ENCODE results near the gene LAMP1.
"Not testable (repeated sequence)": the region's sequence is repeated elsewhere in the genome, so short reads cannot be mapped to it uniquely, and the experiment has no call there.

The LAMP1 gene

GRCh38 chr13:113304121-113304520, 7.1 kb downstream of the LAMP1 start:
- H3K27me3 ChIP-seq (ENCODE audit: control insufficient read depth, insufficient read depth, low read length) = no peaks in the 10 kb centered on the region
- no peak overlapping the region for H3K9ac ChIP-seq (ENCODE audit: low read length)
- peaks cover 3% of the 10 kb centered on the region for H3K36me3 ChIP-seq (ENCODE audit: control insufficient read depth, insufficient read depth, low read length)
- no peaks in the 10 kb centered on the region for H3K4me1 ChIP-seq (ENCODE audit: control insufficient read depth, insufficient read depth, low read length)
- no peak overlapping the region for H3K4me3 ChIP-seq (ENCODE audit: low read length)
- no peak overlapping the region for H3K27ac ChIP-seq (ENCODE audit: low read depth, low read length)

- Histone ChIP-seq H3K4me1 (ENCODE audit: control insufficient read depth, insufficient read depth, low read length) (no peaks in the 10 kb centered on the region), H3K27ac (ENCODE audit: low read depth, low read length) (no peak overlapping the region), H3K36me3 (ENCODE audit: control insufficient read depth, insufficient read depth, low read length) (peaks cover 6% of the 10 kb centered on the region), H3K27me3 (ENCODE audit: control insufficient read depth, insufficient read depth, low read length) (no peaks in the 10 kb centered on the region), H3K4me3 (ENCODE audit: low read length) (no peak overlapping the region), H3K9ac (ENCODE audit: low read length) (no peak overlapping the region)
Observed at GRCh38 chr13:113305208-113305607, 8.2 kb downstream of the LAMP1 start.

DNA sequence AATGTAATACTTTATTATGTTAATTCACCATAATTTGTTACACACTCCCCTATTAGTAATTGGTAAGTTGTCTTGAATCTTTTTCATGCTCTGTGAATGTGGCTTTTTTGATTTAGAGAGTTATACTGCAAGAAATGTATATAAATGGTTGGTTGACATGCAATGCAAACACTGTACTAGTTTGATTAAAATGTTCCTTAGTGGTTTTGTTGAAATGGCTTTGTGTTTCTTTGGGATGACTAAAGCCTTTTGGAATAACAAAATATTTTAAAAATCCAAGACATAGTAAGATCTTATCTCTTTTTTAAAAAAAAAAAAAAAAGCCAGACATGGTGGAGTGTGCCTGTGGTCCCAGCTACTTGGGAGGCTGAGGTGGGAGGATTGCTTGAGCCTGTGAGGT, 10.5 kb downstream of the LAMP1 start:
- H3K4me3 ChIP-seq (ENCODE audit: low read length) = no peak overlapping the region
- H3K27me3 ChIP-seq (ENCODE audit: control insufficient read depth, insufficient read depth, low read length) = no peaks in the 10 kb centered on the region
- peaks cover 14% of the 10 kb centered on the region for H3K36me3 ChIP-seq (ENCODE audit: control insufficient read depth, insufficient read depth, low read length)
- no peaks in the 10 kb centered on the region for H3K4me1 ChIP-seq (ENCODE audit: control insufficient read depth, insufficient read depth, low read length)
- H3K27ac ChIP-seq (ENCODE audit: low read depth, low read length) = no peak overlapping the region
- no peak overlapping the region for H3K9ac ChIP-seq (ENCODE audit: low read length)

- Histone ChIP-seq H3K27me3 (ENCODE audit: control insufficient read depth, insufficient read depth, low read length) (no peaks in the 10 kb centered on the region), H3K27ac (ENCODE audit: low read depth, low read length) (no peak overlapping the region), H3K36me3 (ENCODE audit: control insufficient read depth, insufficient read depth, low read length) (peaks cover 14% of the 10 kb centered on the region)
Observed at GRCh38 chr13:113309473-113309872, 12.4 kb downstream of the LAMP1 start.

DNA sequence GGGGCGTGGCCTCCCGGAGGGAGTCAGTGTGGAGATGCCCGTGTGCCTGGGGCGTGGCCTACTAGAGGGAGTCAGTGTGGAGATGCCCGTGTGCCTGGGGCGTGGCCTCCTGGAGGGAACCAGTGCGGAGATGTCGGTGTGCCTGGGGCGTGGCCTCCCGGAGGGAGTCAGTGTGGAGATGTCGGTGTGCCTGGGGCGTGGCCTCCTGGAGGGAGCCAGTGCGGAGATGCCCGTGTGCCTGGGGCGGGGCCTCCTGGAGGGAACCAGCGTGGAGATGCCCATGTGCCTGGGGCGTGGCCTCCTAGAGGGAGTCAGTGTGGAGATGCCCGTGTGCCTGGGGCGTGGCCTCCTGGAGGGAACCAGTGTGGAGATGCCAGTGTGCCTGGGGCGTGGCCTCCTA, 17.1 kb downstream of the LAMP1 start:
- not testable (repeated sequence) for H3K4me1 ChIP-seq (ENCODE audit: control insufficient read depth, insufficient read depth, low read length); H3K27ac ChIP-seq (ENCODE audit: low read depth, low read length); H3K9ac ChIP-seq (ENCODE audit: low read length); H3K27me3 ChIP-seq (ENCODE audit: control insufficient read depth, insufficient read depth, low read length); H3K4me3 ChIP-seq (ENCODE audit: low read length)
- H3K36me3 ChIP-seq (ENCODE audit: control insufficient read depth, insufficient read depth, low read length) = peaks cover 20% of the 10 kb centered on the region

More at GRCh38 chr13:113309473-113309872, 12.4 kb downstream of the LAMP1 start:
- Histone ChIP-seq H3K4me1 (ENCODE audit: control insufficient read depth, insufficient read depth, low read length) (no peaks in the 10 kb centered on the region), H3K4me3 (ENCODE audit: low read length) (no peak overlapping the region), H3K9ac (ENCODE audit: low read length) (no peak overlapping the region)

GRCh38 chr13:113314895-113315470, 17.9 kb downstream of the LAMP1 start:
- not testable (repeated sequence) for H3K4me1 ChIP-seq (ENCODE audit: control insufficient read depth, insufficient read depth, low read length); H3K9ac ChIP-seq (ENCODE audit: low read length); H3K27ac ChIP-seq (ENCODE audit: low read depth, low read length); H3K4me3 ChIP-seq (ENCODE audit: low read length); H3K27me3 ChIP-seq (ENCODE audit: control insufficient read depth, insufficient read depth, low read length)
- peaks cover 23% of the 10 kb centered on the region for H3K36me3 ChIP-seq (ENCODE audit: control insufficient read depth, insufficient read depth, low read length)

DNA sequence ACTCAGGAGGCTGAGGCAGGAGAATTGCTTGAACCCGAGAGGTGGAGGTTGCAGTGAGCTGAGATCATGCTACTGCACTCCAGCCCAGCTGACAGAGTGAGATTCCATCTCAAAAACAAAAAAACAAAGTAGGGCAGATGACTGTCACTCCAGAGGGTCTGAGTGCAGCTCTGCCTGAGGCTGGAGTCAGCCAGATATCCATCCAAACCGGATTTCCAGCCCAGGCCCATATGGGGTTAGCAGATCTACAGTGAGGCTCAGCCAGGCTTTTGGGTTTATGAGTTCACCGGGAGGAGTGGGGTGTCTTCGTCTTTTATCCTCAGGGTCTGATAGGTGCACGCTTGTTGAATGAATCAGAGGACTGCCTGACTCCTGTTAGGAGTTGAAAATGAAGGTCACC, 19.0 kb downstream of the LAMP1 start:
- peaks cover 28% of the 10 kb centered on the region for H3K36me3 ChIP-seq (ENCODE audit: control insufficient read depth, insufficient read depth, low read length)

GRCh38 chr13:113317031-113317430, 20.0 kb downstream of the LAMP1 start:
- Histone ChIP-seq H3K27ac (ENCODE audit: low read depth, low read length) (no peak overlapping the region), H3K9ac (ENCODE audit: low read length) (no peak overlapping the region), H3K4me1 (ENCODE audit: control insufficient read depth, insufficient read depth, low read length) (no peaks in the 10 kb centered on the region), H3K36me3 (ENCODE audit: control insufficient read depth, insufficient read depth, low read length) (peaks cover 31% of the 10 kb centered on the region), H3K4me3 (ENCODE audit: low read length) (no peak overlapping the region), H3K27me3 (ENCODE audit: control insufficient read depth, insufficient read depth, low read length) (no peaks in the 10 kb centered on the region)

More for the DNA sequence above, 19.0 kb downstream of the LAMP1 start:
- Histone ChIP-seq H3K4me1 (ENCODE audit: control insufficient read depth, insufficient read depth, low read length) (no peaks in the 10 kb centered on the region), H3K27me3 (ENCODE audit: control insufficient read depth, insufficient read depth, low read length) (no peaks in the 10 kb centered on the region), H3K9ac (ENCODE audit: low read length) (no peak overlapping the region), H3K27ac (ENCODE audit: low read depth, low read length) (no peak overlapping the region), H3K4me3 (ENCODE audit: low read length) (no peak overlapping the region)

- Histone ChIP-seq H3K4me1 (ENCODE audit: control insufficient read depth, insufficient read depth, low read length) (no peaks in the 10 kb centered on the region), H3K4me3 (ENCODE audit: low read length) (no peak overlapping the region), H3K27me3 (ENCODE audit: control insufficient read depth, insufficient read depth, low read length) (no peaks in the 10 kb centered on the region), H3K36me3 (ENCODE audit: control insufficient read depth, insufficient read depth, low read length) (peaks cover 42% of the 10 kb centered on the region), H3K9ac (ENCODE audit: low read length) (no peak overlapping the region), H3K27ac (ENCODE audit: low read depth, low read length) (no peak overlapping the region)
Observed at GRCh38 chr13:113318956-113319355, 21.9 kb downstream of the LAMP1 start.

DNA sequence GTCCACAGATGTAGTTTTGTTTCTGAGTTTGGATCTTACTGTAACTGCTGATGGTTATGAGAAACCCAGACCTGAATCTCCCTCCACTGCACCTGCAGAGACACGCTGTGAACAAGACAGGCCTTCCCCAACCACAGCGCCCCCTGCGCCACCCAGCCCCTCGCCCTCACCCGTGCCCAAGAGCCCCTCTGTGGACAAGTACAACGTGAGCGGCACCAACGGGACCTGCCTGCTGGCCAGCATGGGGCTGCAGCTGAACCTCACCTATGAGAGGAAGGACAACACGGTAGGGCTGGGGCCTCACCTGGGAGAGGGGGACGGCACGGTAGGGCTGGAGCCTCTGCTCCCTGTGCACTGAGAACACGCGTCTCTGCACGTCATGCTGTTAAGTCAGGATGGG, 22.3 kb downstream of the LAMP1 start:
- Histone ChIP-seq H3K36me3 (ENCODE audit: control insufficient read depth, insufficient read depth, low read length) (peaks cover 42% of the 10 kb centered on the region), H3K9ac (ENCODE audit: low read length) (no peak overlapping the region), H3K27me3 (ENCODE audit: control insufficient read depth, insufficient read depth, low read length) (no peaks in the 10 kb centered on the region), H3K4me1 (ENCODE audit: control insufficient read depth, insufficient read depth, low read length) (no peaks in the 10 kb centered on the region), H3K27ac (ENCODE audit: low read depth, low read length) (no peak overlapping the region), H3K4me3 (ENCODE audit: low read length) (no peak overlapping the region)

DNA sequence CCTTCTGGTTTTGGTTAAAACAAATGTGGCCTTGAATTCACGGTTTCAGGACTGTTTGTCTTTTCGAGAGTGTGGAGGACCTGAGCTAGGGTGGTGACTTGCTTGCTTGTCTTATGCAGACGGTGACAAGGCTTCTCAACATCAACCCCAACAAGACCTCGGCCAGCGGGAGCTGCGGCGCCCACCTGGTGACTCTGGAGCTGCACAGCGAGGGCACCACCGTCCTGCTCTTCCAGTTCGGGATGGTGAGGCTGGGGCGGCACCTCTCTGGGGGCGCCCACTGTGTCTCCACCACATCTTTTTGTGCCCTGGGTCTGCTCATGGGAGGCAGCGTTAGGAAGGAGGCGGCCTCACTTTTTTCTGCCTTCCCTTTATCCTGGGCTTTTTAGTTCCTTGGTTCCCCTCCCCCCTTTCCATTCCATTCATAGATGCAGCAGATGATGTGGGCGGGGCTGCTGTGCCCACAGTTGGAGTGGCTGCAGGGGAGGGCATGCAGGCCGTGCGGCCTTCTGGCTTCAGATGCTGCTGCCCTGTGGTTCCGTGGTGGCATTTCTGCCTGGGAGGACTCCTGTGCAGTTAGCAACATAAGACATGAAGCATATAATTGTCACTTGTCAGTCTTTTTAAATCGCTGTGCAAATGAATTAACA, 23.3 kb downstream of the LAMP1 start:
- Histone ChIP-seq H3K4me3 (ENCODE audit: low read length) (no peak overlapping the region), H3K27ac (ENCODE audit: low read depth, low read length) (no peak overlapping the region), H3K4me1 (ENCODE audit: control insufficient read depth, insufficient read depth, low read length) (no peaks in the 10 kb centered on the region), H3K27me3 (ENCODE audit: control insufficient read depth, insufficient read depth, low read length) (no peaks in the 10 kb centered on the region), H3K9ac (ENCODE audit: low read length) (no peak overlapping the region), H3K36me3 (ENCODE audit: control insufficient read depth, insufficient read depth, low read length) (peaks cover 42% of the 10 kb centered on the region)

- Histone ChIP-seq H3K4me1 (ENCODE audit: control insufficient read depth, insufficient read depth, low read length) (no peaks in the 10 kb centered on the region), H3K27ac (ENCODE audit: low read depth, low read length) (no peak overlapping the region), H3K4me3 (ENCODE audit: low read length) (no peak overlapping the region), H3K36me3 (ENCODE audit: control insufficient read depth, insufficient read depth, low read length) (peaks cover 44% of the 10 kb centered on the region), H3K9ac (ENCODE audit: low read length) (no peak overlapping the region), H3K27me3 (ENCODE audit: control insufficient read depth, insufficient read depth, low read length) (no peaks in the 10 kb centered on the region)
Observed at GRCh38 chr13:113321546-113321945, 24.5 kb downstream of the LAMP1 start.

DNA sequence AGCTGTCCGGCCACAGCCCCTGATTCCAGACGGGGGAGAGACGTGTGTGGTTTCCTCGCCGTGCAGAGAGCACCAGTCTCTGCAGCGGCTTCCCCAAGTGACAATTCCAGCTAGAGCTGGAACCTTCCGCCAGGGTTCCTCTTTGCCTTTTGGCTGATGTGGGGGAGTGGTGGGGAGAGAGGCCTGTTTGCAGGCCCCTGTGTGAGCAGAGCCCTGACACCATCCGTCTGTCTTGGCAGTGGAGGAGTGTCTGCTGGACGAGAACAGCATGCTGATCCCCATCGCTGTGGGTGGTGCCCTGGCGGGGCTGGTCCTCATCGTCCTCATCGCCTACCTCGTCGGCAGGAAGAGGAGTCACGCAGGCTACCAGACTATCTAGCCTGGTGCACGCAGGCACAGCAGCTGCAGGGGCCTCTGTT, 25.0 kb downstream of the LAMP1 start:
- H3K27ac ChIP-seq (ENCODE audit: low read depth, low read length) = no peak overlapping the region
- H3K4me1 ChIP-seq (ENCODE audit: control insufficient read depth, insufficient read depth, low read length) = no peaks in the 10 kb centered on the region
- no peak overlapping the region for H3K9ac ChIP-seq (ENCODE audit: low read length)
- H3K27me3 ChIP-seq (ENCODE audit: control insufficient read depth, insufficient read depth, low read length) = no peaks in the 10 kb centered on the region
- H3K36me3 ChIP-seq (ENCODE audit: control insufficient read depth, insufficient read depth, low read length) = peaks cover 40% of the 10 kb centered on the region
- no peak overlapping the region for H3K4me3 ChIP-seq (ENCODE audit: low read length)
